OCI-LY1 (cell line): ENCODE measurements around the gene C19orf85.

ENCODE experiments used
- CTCF ChIP-seq: fragments of 200-600 bp; sonication (generic), shearing (Covaris generic); IDR thresholded peaks from 2 replicates; pipeline ENCODE4 v1.5.1; 2017; ENCODE audit warnings: mild to moderate bottlenecking, antibody characterized with exemption, low read length, moderate library complexity, mixed read lengths
- EZH2 ChIP-seq: fragments of 200-600 bp; sonication (generic), shearing (Covaris generic); IDR thresholded peaks from 2 replicates; pipeline ENCODE4 v1.8.0; 2017; ENCODE audit warnings: borderline replicate concordance, mixed run types, mild to moderate bottlenecking, antibody characterized with exemption, low read length, moderate library complexity, mixed read lengths

GRCh38 chr19:55482967-55483705 lies 18.6 kb upstream of the C19orf85 start:
- no peak for TF ChIP-seq CTCF
- no peak for TF ChIP-seq EZH2
